ENCODE data around the gene OR52I1.

DNA sequence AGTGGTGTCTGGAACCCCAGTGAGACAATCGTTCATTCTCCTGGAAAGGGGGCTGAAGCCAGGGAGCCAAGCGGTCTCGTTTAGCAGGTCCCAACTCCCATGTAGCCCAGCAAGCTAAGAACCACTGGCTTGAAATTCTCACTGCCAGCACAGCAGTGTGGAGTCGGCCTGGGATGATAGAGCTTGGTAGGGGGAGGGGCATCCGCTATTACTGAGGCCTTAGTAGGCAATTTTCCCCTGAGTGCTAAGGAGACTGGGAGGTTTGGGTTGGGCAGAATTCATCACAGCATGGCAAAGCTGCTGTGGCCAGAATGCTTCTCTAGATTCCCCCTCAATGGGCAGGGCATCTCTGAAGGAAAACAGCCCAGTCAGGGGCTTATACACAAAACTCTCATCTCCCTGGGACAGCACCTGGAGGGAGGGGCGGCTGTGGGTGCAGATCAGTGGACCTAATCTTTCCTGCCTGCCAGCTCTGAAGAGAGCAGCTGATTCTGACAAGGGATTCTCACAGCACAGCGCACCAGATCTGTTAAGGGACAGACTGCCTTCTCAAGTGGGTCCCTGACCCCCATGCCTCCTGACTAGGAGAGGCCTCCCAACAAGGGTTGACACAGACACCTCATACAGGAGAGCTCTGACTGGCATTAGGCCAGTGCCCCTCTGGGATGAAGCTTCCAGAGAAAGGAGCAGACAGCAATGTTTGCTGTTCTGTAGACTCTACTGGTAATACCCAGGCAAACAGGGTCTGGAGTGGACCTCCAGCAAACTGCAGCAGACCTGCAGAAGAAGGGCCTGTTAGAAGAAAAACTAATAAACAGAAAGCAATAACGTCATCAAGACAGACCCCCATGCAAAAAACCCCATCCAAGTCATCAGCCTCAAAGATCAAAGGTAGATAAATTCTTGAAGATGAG lies 34.1 kb upstream of the OR52I1 start:
- TF ChIP-seq SIN3A (IDR thresholded peaks at IDR 0.05; ENCODE audit: borderline replicate concordance, insufficient read depth, low read length) (no peak), REST (IDR thresholded peaks at IDR 0.05; ENCODE audit: insufficient read depth in 1 of 2, low read depth in 2 of 2, low read length in 2 of 2) (no peak)
